B cell (primary cell): Measurements from ENCODE around the gene ANKS1B. TPM values are rescaled to one million over a fixed set of nuclear protein-coding genes. Genes with fewer than 3 reads are reported as not detected.
A peak's percentile ranks its signal among the peaks of the same experiment; 100 is the strongest.

ENCODE experiments used
- ATAC-seq: fragments of 200-7000 bp; cut with Tn5 transposase; one replicate; pipeline ENCODE4 v1.10.0; 2021; ENCODE audit warnings: low read depth, mild to moderate bottlenecking, moderate number of reproducible peaks, moderate library complexity
- CTCF ChIA-PET: fragments of 350-600 bp; sonication (Branson Sonifier 250); formaldehyde crosslinking; loops from one replicate; lab custom pipeline; 2021; ENCODE audit warnings: antibody characterized with exemption, inconsistent platforms; lab: Charles Lee
- POLR2A ChIA-PET: fragments of 350-600 bp; sonication (Branson Sonifier 250); formaldehyde crosslinking; loops from one replicate; lab custom pipeline; 2021; ENCODE audit warnings: antibody characterized with exemption; lab: Charles Lee
- DNase-seq: peaks from one replicate; pipeline ENCODE4 v3.0.0; 2013
- H2AFZ ChIP-seq: 2 replicates; pipeline ENCODE4 v1.6.1; 2012; ENCODE audit warnings: mild to moderate bottlenecking, low read depth, low read length; ENCODE audit not compliant: insufficient read depth, poor library complexity, severe bottlenecking
- H3K27ac ChIP-seq, 2 donors: 1 replicate in 1 of 2; 2 replicates in 1 of 2; pipeline ENCODE4 v1.5.1; 2012 to 2013; ENCODE audit warnings: low read length in 2 of 2, mild to moderate bottlenecking in 2 of 2, moderate library complexity in 1 of 2
- H3K27me3 ChIP-seq, 4 experiments: fragments of 200-600 bp in 1 of 4; sonication (generic) in 1 of 4; replicated peaks in 1 of 4; 1 replicate in 2 of 4; 2 replicates in 2 of 4; pipeline versions ENCODE4 v1.6.1 to v1.7.0; 2013 to 2016; ENCODE audit warnings: low read length in 3 of 4, mild to moderate bottlenecking in 2 of 4, mixed read lengths in 1 of 4, moderate library complexity in 1 of 4; ENCODE audit not compliant: insufficient read depth in 4 of 4, control insufficient read depth in 3 of 4; ENCODE audit errors: control extremely low read depth in 1 of 4
- H3K36me3 ChIP-seq, 2 experiments: replicated peaks in 1 of 2; 1 replicate in 1 of 2; 2 replicates in 1 of 2; pipeline versions ENCODE4 v1.6.1 to v1.7.1; 2013; ENCODE audit warnings: low read length in 1 of 2; ENCODE audit not compliant: insufficient read depth in 2 of 2, control insufficient read depth in 1 of 2; ENCODE audit errors: control extremely low read depth in 1 of 2, extremely low read depth in 1 of 2
- H3K4me1 ChIP-seq, 2 donors: fragments of 200-600 bp in 1 of 2; sonication (generic) in 1 of 2; 1 replicate in 1 of 2; 2 replicates in 1 of 2; pipeline versions ENCODE4 v1.5.1 to v1.6.1; 2013 to 2017; ENCODE audit warnings: low read length in 2 of 2; ENCODE audit not compliant: control insufficient read depth in 2 of 2, insufficient read depth in 2 of 2
- H3K4me2 ChIP-seq: replicated peaks from 2 replicates; pipeline ENCODE3; 2012; ENCODE audit warnings: mild to moderate bottlenecking, low read depth, low read length; ENCODE audit not compliant: poor library complexity, severe bottlenecking
- H3K4me3 ChIP-seq, 5 experiments: fragments of 200-600 bp in 1 of 5; sonication (generic) in 1 of 5; 1 replicate in 3 of 5; 2 replicates in 2 of 5; pipeline versions ENCODE4 v1.5.1 to v1.7.0; 2011 to 2016; ENCODE audit warnings: low read length in 4 of 5, mild to moderate bottlenecking in 4 of 5, low read depth in 2 of 5, control low read depth in 1 of 5, moderate library complexity in 1 of 5; ENCODE audit not compliant: insufficient read depth in 1 of 5; ENCODE audit errors: control extremely low read depth in 1 of 5, extremely low read depth in 1 of 5
- H3K79me2 ChIP-seq: fragments of 200-600 bp; sonication (generic); one replicate; pipeline ENCODE4 v1.6.0; 2016; ENCODE audit warnings: low read length; ENCODE audit not compliant: control insufficient read depth, insufficient read depth
- H3K9ac ChIP-seq: fragments of 200-600 bp; sonication (generic); 2 replicates; pipeline ENCODE4 v1.6.1; 2017; ENCODE audit warnings: mild to moderate bottlenecking, low read length, moderate library complexity
- H3K9me3 ChIP-seq, 3 donors: one replicate each; pipeline versions ENCODE4 v1.6.1 to v1.7.1; 2013; ENCODE audit warnings: low read length in 2 of 3; ENCODE audit not compliant: control insufficient read depth in 2 of 3, insufficient read depth in 1 of 3; ENCODE audit errors: control extremely low read depth in 1 of 3
- H4K20me1 ChIP-seq: 2 replicates; pipeline ENCODE4 v1.6.0; 2012; ENCODE audit warnings: mild to moderate bottlenecking, low read length; ENCODE audit not compliant: insufficient read depth, control insufficient read depth, poor library complexity, severe bottlenecking
- H3K27ac Mint-ChIP-seq: one replicate; pipeline ENCODE4 v1.8.0; 2021; ENCODE audit warnings: mixed read lengths
- H3K27me3 Mint-ChIP-seq: one replicate; pipeline ENCODE4 v1.8.0; 2021; ENCODE audit warnings: mixed read lengths
- H3K4me1 Mint-ChIP-seq: one replicate; pipeline ENCODE4 v1.8.0; 2021; ENCODE audit warnings: mixed read lengths
- H3K4me3 Mint-ChIP-seq: one replicate; pipeline ENCODE4 v1.8.0; 2021; ENCODE audit warnings: mixed read lengths
- H3K9me3 Mint-ChIP-seq: one replicate; pipeline ENCODE4 v1.8.0; 2022; ENCODE audit warnings: mixed read lengths; ENCODE audit not compliant: insufficient read depth
- CTCF ChIP-seq: fragments of 200-600 bp; IDR thresholded peaks from one replicate; pipeline ENCODE4 v1.8.0; 2022; ENCODE audit warnings: antibody characterized with exemption, mild to moderate bottlenecking
- EZH2 ChIP-seq: IDR thresholded peaks from 2 replicates; pipeline ENCODE4 v1.6.1; 2012; ENCODE audit warnings: borderline replicate concordance, low read depth, mild to moderate bottlenecking, moderate library complexity, low read length; ENCODE audit not compliant: insufficient read depth, poor library complexity, severe bottlenecking
- WGBS: methylation state at CpG from one replicate; pipeline ENCODE4 v1.1.5; 2013; ENCODE audit warnings: missing lambda C conversion rate; ENCODE audit not compliant: insufficient coverage; 5-methylcytosine and 5-hydroxymethylcytosine counted together
- intact Hi-C: fragments of 100-400 bp; cut with micrococcal nuclease; formaldehyde crosslinking; loops from one replicate; pipeline ENCODE4 v1.10.0; 2022
- polyA plus RNA-seq: library from polyadenylated mRNA; depleted of rRNA; stranded (reverse); fragments of >200 nt; gene quantifications from 2 replicates; pipeline ENCODE4 v1.2.3, GENCODE V29; 2012
- total RNA-seq, 2 donors: library from RNA; stranded (reverse); fragments of 120-200 nt in 1 of 2; gene quantifications; 1 replicate in 1 of 2; 2 replicates in 1 of 2; pipeline versions ENCODE4 v1.2.3 to v1.2.4, GENCODE V29; 2013 to 2022

Gene ANKS1B
- total and polyA plus RNA-seq, 2 donors (not counting 1 experiment from before 2014, with no cell fraction given), result not detected

DNA sequence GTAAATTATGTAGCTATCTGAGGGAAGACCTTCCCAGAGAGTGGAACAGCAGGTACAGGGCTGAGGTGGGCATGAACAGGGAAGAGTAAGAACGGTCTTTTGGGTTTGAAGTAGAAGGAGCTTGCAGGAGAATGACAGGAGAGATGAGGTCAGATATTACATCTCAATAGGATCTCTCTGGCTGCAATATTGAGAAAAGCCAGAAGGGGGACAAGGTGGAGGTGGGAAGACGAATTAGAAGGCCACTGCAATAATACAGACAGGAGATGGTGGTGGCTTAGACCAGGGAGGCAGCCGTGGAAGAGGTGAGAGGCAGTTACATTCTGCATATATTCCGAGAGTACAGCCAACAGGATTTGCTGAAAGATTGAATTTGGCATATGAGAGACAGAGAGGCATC lies 1029.5 kb downstream of the ANKS1B start:
- no peaks in the 10 kb centered on the region for H3K36me3 ChIP-seq
- no peak overlapping the region for H3K9ac ChIP-seq
- no peaks in the 10 kb centered on the region for H3K79me2 ChIP-seq
- POLR2A ChIA-PET, result no interaction called here
- H2AFZ ChIP-seq, result no peak overlapping the region
- peaks cover 0 to 3% (median 0%) of the 10 kb centered on the region in 4 experiments for H3K27me3 ChIP-seq
- no peaks in the 10 kb centered on the region for H3K4me1 ChIP-seq
- Mint-ChIP-seq H3K27ac (no peak overlapping the region), H3K27me3 (peaks cover 7% of the 10 kb centered on the region), H3K9me3 (peaks cover 2% of the 10 kb centered on the region), H3K4me1 (no peaks in the 10 kb centered on the region), H3K4me3 (no peak overlapping the region)
- no peak for ATAC-seq
- H3K4me3 ChIP-seq, result no peak overlapping the region
- no peak for DNase-seq
- CTCF ChIA-PET, result interaction anchor here (1.5 kb wide), 1 partner anchor 42 kb away, joined by 3 read pairs; no protein-coding TSS in a partner anchor
- H3K27ac ChIP-seq, result no peak overlapping the region
- 48% methylated on average over 4 of the region's 4 CpGs for WGBS
- intact Hi-C loops, result no loop called here
- peaks cover 0 to 8% (median 0%) of the 10 kb centered on the region in 3 donors for H3K9me3 ChIP-seq
- peak; percentile 22 for TF ChIP-seq CTCF
- TF ChIP-seq EZH2, result no peak
- no peak overlapping the region for H3K4me2 ChIP-seq
- no peaks in the 10 kb centered on the region for H4K20me1 ChIP-seq

GRCh38 chr12:98954506-98954905 lies 1030.2 kb downstream of the ANKS1B start:
- H3K27ac Mint-ChIP-seq, result no peak overlapping the region
- Histone ChIP-seq H3K9ac (no peak overlapping the region), H4K20me1 (no peaks in the 10 kb centered on the region), H3K79me2 (no peaks in the 10 kb centered on the region), H3K27ac (no peak overlapping the region), H3K36me3 (no peaks in the 10 kb centered on the region), H3K4me3 (no peak overlapping the region), H2AFZ (no peak overlapping the region), H3K4me2 (no peak overlapping the region), H3K9me3 (peaks cover 0 to 2% (median 0%) of the 10 kb centered on the region in 3 donors), H3K4me1 (no peaks in the 10 kb centered on the region), H3K27me3 (no peaks in the 10 kb centered on the region)
- no peaks in the 10 kb centered on the region for H3K4me1 Mint-ChIP-seq
- ChIA-PET CTCF (interaction anchor here (1.5 kb wide), 1 partner anchor 42 kb away, joined by 3 read pairs; no protein-coding TSS in a partner anchor), POLR2A (no interaction called here)
- no peaks in the 10 kb centered on the region for H3K9me3 Mint-ChIP-seq
- H3K4me3 Mint-ChIP-seq, result no peak overlapping the region
- TF ChIP-seq CTCF, result no peak
- DNase-seq (no peak), ATAC-seq (no peak)
- intact Hi-C loops, result no loop called here
- WGBS, result no CpG with 5 or more reads among the region's 1 CpG
- peaks cover 7% of the 10 kb centered on the region for H3K27me3 Mint-ChIP-seq
